ENCODE measurements around the gene DPP6. TPM values are rescaled to one million over a fixed set of nuclear protein-coding genes. Genes with fewer than 3 reads are reported as not detected.

The DPP6 gene
- total RNA-seq, 1 donor from 2014 or later, result not detected

DNA sequence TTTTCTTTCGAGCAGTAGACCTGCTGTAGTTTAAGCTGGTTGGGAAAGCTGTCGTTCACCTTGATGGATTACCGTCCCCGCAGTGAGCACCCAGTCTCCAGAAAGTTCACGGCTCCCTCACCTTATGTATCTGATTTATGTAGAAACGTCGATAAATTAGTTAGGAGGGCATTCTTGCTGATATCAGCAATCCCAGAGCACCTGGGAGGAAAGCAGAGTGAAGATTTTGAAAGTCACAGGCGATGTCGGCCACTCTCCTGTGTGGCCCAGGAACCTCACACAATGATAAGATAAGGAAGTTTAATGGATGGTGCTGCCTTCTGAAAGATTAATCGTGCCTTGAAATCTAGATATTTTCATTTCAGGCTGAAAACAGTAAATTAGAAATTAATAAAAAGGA is 336.8 kb downstream of the DPP6 start:
- DNase-seq (ENCODE audit: extremely low read depth, low read depth, low spot score), result no peak

DNA sequence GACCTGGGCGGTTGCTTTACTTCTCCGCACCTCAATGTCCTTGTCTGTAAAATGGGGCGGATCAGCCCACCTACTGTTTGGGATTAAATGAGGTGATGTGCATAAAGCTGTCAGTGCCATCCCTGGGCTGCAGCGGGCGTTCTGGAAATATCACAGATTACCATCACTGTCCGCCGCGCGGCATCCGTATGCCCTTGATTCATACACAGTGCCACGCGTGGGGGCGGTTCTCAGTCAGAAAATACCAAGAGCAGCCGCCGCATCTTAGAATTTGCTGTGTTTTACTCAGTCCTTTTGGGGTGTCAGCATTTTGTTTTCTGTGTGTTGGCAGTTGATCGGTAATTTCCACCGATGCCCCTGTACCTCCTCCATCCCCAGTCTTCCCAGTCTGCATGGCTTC is 338.8 kb downstream of the DPP6 start:
- DNase-seq (ENCODE audit: extremely low read depth, low read depth, low spot score), result no peak

DNA sequence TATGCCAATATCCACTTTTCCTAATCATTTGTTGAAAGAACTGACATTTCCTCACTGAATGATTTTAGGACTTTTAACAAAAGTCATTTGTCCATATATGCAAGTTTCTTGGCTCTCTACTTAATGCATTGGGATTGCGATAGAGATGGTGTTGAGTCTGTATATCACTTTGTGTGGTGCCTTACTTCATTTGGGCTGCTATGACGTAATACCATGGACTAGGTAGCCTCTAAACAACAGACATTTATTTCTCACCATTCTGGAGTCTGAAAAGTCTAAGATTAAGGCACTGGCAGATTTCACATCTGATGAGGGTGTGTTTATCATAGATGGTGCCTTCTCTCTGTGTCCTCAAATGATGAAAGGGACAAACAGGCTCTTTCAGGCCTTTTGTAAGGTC is 342.6 kb downstream of the DPP6 start:
- no peak for DNase-seq (ENCODE audit: extremely low read depth, low read depth, low spot score)

DNA sequence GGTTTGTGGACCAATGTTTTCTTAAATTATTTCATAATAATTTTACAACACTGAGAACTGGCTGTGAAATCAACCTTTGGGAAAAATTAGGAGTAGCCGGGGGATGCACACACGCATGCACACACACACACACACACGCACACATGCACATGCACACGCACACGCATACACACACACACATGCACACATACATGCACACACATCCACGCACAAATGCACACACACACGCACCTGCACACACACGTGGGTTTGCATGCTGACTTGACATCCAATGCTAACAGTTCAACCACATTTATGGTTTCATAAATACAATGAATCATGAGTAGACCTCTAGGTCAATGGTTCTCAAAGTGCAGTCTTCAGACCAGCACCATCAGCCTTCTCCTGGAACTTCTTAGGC is 354.1 kb downstream of the DPP6 start:
- no peak for DNase-seq (ENCODE audit: extremely low read depth, low read depth, low spot score)

DNA sequence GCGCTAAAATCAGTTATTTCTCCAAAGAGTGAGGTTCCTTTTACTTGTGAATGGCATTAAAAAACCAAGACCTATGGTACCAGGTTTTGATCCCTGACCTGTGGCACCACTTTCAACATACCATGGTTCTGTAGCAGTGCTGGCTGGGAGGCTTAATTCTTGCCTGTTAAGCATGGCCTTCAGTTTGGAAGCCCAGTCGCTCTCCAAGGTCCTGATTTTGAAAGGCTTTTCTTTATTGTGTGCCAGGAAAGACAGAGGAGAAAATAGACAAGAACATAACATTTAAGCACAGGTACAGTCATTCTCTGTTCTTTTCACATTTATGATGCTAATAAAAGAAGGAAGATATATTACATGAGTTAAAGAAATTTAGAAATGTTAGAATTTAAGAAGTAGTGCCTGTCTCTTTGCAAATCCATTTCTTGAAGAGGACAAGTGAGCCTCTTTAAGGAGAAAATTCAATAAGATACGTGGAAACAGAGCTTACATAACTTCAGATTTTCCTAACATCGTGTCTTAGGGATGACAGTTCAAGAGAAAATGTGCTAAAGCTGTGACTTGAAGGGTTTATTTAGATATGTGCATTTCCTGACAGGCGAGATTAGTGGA is 357.6 kb downstream of the DPP6 start:
- DNase-seq (ENCODE audit: extremely low read depth, low read depth, low spot score), result no peak

DNA sequence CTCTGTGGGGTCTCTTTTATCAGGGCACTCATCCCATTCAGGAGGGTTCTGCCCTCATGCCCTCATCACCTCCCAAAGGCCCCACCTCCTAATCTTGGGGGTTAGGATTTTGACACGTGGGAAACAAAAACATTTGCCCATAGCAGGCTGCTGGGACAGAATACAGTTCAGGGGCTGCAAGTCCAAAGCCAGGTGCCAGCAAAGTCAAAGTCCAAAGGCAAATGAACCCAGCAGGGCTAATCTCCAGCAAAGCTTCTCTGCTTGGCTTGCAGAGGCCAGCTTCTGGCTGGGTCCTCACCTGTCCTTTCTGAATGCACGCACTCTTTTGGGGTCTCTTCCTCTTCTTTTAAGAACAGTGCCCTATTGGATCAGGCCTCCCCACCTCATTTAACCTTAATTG is 359.9 kb downstream of the DPP6 start:
- no peak for DNase-seq (ENCODE audit: extremely low read depth, low read depth, low spot score)

DNA sequence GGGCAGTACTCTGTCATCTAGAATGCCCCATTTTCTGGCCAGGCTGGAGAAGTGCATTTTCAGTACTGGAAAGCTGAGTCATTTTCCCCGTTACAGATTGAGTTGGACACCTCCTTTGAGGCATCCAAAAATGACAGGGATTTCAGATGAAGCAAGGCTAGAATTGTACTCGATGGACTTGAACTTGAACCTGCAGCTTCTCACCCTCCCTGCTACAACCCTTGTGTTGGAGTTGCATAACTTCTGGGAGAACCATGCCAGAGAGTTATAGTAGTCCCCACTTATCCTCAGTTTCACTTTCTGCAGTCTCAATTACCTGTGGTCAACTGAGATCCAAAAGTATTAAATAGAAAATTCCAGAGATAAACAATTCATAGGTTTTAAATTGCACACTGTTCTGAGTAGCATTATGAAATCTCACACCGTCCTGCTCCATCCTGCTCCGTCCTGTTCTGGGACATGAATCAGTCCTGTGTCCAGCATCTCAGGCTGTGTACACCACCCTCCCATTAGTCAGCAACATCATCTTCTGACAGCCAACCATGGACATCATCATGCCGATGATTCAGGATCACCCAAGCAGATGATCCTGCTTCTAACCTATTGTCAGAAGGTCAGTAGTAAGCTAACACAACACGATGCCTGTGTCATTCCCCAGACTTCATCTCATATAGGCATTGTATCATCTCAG is 363.7 kb downstream of the DPP6 start:
- no peak for DNase-seq (ENCODE audit: extremely low read depth, low read depth, low spot score)

DNA sequence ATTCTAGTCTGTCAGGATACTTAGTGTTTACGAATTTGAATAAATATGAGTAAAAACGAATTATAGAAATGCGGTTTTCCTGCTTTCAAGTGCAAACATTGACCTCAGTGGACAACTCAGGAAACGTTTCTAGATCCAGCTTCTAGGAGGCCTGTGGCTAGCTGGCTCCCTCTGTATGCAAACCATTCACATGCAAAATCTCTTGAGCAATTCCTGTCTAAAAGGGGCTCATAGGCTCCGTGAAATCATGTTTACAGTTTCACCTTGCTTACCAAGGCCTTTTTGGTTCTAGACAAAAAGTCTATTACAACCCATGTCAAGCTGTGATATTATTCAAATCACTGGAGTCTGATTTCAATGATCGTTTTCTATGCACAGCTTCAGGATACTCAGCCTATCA is 364.5 kb downstream of the DPP6 start:
- no peak for DNase-seq (ENCODE audit: extremely low read depth, low read depth, low spot score)

DNA sequence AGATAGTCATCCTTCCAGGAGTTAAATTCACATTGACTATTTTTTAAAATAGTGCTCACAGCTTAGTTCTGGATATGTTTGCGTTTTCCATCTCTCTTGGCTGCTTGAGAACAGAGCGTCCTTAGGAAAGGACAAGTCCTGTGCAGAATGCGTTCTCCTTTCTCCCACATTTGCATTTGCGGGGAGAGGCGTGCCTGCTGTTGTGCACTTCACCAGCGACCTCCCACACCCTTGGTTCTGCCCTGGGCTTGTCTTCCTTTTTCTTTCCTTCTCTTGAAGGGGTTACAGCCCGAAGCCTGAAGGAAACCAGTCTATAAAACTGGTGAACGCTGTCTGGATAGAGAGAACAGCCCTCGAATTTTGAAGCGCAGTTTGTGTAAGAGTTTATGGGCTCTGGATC is 367.1 kb downstream of the DPP6 start:
- DNase-seq (ENCODE audit: extremely low read depth, low read depth, low spot score), result no peak

DNA sequence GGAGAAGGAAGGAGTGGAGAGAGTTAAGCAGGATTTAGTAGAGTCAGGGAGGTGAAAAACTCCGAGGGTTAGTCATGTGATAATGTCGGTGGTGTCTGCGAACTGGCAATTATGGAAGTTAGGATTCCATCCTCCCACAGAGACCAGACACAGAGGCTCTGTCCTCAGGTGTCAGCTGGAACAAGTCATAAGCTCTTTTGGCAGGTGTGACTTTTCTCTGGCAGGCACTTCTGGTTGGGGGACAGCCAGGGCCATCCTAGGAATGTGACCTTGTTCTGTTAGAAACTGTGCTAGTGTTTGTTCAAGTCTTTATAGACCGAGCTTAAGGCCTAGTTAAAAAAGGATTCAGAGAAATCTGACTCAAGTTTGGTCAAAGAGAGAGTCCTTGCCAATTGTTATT is 371.0 kb downstream of the DPP6 start:
- DNase-seq (ENCODE audit: extremely low read depth, low read depth, low spot score), result no peak

DNA sequence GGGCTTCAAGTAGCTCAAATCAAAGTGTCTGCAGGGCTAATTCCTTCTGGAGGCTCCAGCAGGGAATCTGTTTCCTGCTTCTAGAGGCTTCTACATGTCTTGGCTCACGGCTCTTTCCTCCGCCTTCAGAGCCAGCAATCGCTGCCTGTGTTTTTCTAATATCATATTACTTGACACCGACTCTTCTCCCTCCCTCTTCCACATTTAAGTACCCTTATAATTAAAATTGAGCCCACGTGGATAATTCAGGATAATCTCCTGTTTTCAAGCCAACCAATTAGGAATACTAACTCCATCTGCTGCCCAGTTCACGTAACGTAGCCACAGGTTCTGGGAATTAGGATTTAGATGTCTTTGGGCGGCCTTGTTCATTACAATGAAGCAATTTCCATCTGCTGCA is 372.2 kb downstream of the DPP6 start:
- DNase-seq (ENCODE audit: extremely low read depth, low read depth, low spot score), result no peak

DNA sequence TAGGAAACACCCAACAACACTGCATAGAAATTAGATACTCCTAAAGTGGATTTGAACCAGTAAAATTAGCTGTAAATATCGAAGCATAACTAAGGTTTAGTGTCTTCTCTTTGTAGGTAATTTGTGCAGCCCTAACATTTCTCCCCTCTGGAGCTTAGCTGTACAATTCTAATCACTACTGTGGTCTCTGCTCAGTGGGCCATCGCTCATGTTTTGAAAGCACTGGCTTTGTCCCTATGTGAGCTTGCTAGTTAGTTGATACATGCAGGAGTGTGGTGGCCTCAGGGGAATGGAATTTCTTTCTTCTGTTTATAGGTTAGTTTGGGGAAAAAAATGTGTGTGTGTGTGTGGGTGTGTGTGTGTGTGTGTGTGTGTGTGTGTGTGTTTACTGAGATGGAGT is 373.1 kb downstream of the DPP6 start:
- DNase-seq (ENCODE audit: extremely low read depth, low read depth, low spot score), result no peak

DNA sequence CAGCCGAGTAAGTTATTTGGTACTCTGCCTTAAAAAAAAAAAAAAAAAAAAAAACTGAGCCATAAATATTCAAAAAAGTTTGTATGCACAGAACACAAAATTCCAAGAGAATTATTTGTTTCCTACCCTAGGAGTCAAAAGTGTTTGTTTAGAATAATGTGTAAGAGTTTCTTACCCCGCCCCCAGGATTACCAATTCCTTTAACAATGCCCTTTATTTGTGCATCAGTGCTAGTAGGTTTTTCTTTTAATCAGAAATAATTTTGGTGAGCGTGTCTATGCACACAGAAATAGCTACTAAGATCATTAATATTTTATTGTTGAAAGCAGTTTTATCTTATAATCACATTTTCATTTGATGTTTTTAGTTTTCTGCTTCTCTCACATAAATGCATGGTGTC is 374.6 kb downstream of the DPP6 start:
- DNase-seq (ENCODE audit: extremely low read depth, low read depth, low spot score), result no peak

DNA sequence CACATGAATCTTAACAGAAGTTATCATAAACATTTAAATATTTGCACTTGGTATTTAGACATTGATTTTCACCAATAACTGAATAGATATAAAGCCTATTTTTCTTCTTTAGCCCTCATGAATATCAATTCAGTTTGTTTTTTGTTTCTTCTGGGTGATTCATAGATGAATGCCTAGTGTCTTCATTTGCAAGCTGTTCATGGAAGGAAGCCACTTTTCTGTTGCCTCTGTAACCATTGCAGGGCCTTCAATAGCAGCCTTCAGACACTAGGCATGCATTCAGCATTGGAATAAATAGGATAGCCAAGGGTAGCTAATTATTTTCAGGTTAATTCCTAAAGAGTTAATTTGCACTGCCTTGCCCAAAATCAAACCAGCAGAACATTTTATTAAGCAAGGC is 375.3 kb downstream of the DPP6 start:
- no peak for DNase-seq (ENCODE audit: extremely low read depth, low read depth, low spot score)

DNA sequence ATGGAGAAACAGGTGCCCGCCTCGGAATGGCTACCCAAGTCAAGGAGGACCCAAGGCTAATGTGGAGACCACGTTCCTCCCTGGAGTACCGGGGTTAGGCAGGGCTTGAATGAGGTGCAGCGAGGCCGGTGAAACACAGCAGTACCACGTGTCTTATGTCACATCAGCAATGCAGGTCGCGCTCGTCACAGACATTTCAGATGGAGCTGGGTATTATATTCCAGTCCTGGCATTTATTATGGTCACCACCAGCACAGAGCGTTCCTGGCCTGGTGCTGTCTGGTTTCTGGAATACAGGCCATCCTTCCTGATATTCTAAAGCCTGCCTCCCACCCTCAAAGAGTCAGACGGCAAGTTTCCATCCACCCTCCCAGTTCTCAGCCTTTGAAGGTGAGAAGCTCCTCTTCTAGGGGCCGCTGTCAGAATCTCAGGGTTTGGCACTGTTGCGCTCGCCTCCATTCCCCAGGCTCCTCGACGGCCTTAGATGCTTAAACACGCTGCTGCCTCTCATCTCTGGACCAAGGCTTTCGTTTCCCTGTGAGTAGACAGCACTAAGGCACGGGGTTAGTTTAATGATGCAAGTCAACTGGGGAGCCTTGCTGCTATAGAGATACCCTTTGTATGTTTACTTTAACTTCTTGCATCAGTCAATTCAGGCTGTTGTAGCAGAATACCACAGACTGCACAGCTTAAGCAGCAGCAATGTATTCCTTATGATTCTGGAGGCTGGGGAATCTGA is 377.6 kb downstream of the DPP6 start:
- DNase-seq (ENCODE audit: extremely low read depth, low read depth, low spot score), result no peak

DNA sequence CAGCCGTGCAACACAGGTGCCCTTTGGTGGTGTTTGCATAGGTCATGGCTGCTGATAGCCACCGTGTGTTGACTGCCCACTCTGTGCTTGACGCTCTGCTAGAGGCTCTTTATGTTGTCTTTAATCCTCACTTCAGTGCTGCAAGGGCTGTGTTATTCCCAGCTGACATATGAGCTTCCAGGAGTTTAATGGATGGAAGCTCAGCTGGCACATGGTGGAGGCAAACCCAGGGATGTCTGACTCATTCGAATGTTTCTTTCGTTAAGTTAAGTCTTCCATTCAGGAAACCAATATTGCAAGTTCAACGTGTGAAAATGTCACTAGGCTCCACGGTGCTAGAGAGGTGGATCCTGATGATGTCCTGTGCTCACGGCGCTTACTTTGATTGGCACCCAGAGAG is 378.4 kb downstream of the DPP6 start:
- no peak for DNase-seq (ENCODE audit: extremely low read depth, low read depth, low spot score)

DNA sequence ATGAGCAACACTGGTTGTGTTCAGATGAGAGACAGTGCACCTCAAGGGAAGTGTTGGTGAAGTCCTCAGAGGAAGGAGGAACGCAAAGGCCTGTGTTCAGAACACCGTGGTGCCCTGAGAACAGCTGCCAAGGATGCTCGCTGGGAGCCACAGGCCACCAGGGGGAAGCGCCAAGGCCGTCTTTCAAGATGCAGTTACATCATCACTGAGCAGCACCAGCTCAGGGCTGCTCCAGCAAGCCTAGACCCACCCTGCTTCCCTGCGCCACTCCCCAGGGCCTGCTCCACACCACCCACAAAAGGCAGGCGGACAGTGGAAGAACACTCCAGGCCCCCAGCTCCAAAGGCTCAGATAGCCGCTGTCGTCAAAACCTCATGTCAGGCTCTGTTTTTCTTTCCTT is 378.8 kb downstream of the DPP6 start:
- DNase-seq (ENCODE audit: extremely low read depth, low read depth, low spot score), result no peak

DNA sequence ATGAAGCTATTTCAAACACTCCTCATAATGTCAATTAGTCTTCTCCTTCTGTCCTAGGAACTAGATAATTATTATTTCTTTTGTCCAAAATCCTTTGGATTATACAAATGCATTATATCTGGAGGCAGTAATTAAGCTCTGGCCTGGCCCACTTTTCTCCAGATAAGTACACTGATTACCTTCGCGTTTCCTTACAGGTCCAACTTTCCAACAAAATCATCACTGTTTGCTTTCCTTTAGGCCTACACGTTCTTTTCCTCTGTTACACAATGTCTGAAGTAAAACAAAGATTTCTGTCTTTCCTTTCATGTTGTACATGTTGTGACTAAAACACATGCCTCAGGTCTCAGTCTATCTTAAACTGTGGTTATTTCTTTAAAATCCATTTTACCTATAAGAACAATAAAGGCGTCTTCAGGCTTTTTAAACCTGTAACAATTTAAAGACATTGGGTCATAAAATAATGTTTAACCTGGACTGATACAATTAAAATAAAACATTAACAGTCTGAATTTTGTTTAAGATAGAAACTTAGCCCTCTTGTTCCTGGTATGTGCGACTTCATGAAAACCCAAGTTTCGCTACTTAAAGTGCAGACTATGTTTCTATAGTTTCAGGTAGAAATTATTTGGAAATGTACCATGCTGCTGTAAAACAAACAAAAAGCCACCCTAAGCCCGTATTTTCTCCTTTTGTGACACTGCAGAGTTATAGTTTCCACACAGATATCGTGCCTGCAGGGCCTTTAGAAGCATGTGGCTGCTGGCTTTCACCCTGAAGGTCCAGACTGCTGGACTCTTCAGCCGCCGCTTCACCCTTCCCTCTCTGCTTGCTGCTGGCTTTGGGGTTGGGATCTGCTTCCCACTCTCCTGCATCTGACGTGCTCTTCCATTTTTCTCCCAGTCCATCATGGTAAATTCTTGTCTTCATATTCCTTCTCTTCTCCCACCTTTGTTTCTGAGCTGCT is 381.7 kb downstream of the DPP6 start:
- DNase-seq (ENCODE audit: extremely low read depth, low read depth, low spot score), result no peak

DNA sequence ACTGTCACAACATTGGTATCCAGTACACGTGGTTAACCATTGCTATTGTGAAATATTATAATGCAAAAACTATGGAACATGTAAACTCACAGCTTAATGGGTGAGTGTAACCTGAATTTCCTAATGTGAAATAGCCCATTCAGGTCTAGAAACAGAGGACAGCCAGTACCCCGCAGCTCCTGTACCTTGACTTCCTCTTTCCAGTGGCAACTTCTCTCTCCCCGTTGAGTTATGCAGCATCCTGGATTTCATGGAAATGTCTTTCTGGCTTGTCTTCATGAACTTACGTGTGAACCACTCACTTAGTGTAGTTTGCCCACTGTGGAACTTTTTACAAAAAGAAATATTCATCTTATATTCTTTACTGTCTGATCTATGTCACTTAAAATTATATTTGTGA is 384.4 kb downstream of the DPP6 start:
- DNase-seq (ENCODE audit: extremely low read depth, low read depth, low spot score), result no peak

DNA sequence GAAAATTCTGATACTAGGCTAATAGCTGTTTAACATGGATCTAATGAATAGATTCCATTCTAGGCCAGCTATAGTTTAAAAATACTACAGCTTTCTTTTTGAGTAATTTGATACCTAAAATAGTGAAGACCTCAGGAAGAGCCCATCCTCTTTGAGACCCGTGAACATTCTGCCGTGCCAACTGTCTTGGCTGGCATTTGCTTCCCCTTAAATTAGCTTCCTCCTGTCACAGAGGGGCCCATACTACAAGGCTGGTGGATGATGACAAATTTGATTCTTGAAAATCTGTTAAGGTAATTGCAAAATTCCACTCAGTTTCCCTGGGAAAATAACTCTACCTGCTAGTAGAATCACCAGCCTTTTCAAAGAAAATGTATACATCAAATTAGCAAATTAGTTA is 385.0 kb downstream of the DPP6 start:
- no peak for DNase-seq (ENCODE audit: extremely low read depth, low read depth, low spot score)
